Neural progenitor cell (in vitro differentiated cells): ENCODE data around the gene HS3ST5.

Source experiments
- EZH2phosphoT487 ChIP-seq: fragments of 200-600 bp; sonication (generic); IDR thresholded peaks from 2 replicates; pipeline ENCODE4 v1.6.1; 2017; ENCODE audit warnings: antibody characterized with exemption
- TF ChIP-seq, protein P1 (sequence below): fragments of 200-600 bp; sonication (generic); IDR thresholded peaks from 2 replicates; pipeline ENCODE4 v1.5.1; 2017; ENCODE audit warnings: antibody characterized with exemption, mild to moderate bottlenecking

DNA sequence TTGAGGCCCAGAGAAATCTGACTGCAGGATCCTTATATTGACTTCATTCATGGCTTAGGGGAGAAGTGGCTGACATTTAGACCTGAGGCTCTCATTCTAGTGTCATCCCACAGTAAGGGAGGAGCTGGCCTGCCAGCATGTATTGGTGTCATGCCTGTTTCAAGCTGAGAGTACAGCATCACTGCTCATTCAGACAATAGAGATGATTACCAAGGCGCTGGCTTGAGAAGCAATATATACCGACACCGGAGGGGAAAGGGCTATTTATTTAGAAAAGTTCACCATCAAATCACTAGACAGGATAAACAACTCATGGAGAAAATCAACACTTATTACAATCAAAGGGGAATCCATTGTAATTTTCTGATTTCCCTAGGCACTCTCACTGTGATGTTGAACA, 287.5 kb downstream of the HS3ST5 start:
- TF ChIP-seq EZH2phosphoT487, result no peak
- TF ChIP-seq, protein P1, sequence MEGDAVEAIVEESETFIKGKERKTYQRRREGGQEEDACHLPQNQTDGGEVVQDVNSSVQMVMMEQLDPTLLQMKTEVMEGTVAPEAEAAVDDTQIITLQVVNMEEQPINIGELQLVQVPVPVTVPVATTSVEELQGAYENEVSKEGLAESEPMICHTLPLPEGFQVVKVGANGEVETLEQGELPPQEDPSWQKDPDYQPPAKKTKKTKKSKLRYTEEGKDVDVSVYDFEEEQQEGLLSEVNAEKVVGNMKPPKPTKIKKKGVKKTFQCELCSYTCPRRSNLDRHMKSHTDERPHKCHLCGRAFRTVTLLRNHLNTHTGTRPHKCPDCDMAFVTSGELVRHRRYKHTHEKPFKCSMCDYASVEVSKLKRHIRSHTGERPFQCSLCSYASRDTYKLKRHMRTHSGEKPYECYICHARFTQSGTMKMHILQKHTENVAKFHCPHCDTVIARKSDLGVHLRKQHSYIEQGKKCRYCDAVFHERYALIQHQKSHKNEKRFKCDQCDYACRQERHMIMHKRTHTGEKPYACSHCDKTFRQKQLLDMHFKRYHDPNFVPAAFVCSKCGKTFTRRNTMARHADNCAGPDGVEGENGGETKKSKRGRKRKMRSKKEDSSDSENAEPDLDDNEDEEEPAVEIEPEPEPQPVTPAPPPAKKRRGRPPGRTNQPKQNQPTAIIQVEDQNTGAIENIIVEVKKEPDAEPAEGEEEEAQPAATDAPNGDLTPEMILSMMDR, result no peak
